HG03175 (cell line): ENCODE data around the gene PCDH15.
"Not testable (repeated sequence)": the region's sequence is repeated elsewhere in the genome, so short reads cannot be mapped to it uniquely, and the experiment has no call there.

Source experiments
- ATAC-seq: cut with Tn5 transposase; IDR thresholded peaks from one replicate; pipeline ENCODE4 v1.9.1; 2021; ENCODE audit warnings: mild to moderate bottlenecking, moderate library complexity; ENCODE audit not compliant: unreplicated experiment

PCDH15 gene

DNA sequence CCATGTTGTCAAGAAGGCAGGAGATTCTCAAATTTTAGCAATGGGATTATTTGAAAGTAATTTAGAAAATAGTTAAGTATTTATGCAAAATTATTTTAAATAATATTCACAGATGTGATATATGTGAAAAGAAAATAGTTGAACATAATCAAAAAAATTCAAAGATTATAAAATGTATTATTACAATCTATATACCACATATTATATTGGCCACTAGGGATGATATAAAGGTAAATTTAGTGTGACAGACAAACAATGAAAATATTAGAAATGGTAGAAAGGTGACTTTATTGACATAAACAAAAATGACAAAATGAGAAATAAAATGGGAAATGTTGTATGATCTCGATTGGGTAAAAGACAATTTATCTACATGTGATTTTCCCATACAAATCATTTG, 385.5 kb downstream of the PCDH15 start:
- no peak for ATAC-seq

DNA sequence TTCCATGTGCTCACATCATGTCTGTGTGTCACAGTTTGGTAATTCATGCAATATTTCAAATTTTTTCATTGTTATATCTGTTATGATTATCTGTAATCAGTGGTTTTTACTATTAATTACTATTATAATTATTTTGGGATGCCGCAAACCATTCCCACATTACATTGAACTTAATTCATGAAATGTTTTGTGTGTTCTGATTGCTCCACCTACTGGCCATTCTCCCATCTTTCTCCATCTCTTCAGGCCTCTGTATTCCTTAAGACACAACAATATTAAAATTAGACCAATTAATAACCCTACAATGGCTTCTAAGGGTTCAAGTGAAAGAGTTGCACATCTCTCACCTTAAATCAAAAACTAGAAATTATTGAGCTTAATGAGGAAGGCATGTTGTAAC, 398.5 kb downstream of the PCDH15 start:
- no peak for ATAC-seq

DNA sequence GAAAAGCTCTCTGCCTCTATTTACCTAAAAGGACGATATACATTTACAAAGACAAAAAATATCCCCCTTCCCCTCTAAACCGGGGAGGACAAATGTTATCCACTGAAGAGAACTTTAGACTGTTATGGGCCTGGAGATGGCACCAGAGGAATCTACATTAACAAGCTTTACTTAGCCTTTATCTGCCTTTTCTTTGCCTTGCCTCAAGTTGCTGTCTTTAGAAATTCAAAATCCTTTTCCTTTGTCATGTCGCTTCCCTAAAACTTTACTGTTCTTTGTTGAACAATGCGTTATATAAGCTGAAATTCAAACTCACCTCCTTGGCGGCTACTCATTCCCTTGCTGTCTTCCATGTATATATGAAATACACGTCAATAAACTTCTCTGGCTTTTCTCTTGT, 405.0 kb downstream of the PCDH15 start:
- no peak for ATAC-seq

DNA sequence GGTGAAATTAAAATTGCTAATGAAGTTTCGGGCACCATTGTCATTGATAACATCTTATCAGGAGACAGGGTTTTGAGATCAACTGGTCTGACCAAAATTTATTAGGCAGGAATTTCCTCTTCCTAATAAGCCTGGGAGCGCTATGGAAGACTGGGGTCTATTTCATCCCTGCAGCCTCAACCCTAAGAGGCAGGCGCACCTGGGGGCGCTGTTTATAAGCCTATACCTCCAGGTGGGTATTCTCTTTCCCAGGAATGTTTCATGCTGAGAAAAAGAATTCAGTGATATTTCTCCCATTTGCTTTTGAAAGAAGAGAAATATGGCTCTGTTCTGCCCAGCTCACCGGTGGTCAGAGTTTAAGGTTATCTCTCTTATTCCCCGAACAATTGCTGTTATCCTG, 406.4 kb downstream of the PCDH15 start:
- not testable (repeated sequence) for ATAC-seq

DNA sequence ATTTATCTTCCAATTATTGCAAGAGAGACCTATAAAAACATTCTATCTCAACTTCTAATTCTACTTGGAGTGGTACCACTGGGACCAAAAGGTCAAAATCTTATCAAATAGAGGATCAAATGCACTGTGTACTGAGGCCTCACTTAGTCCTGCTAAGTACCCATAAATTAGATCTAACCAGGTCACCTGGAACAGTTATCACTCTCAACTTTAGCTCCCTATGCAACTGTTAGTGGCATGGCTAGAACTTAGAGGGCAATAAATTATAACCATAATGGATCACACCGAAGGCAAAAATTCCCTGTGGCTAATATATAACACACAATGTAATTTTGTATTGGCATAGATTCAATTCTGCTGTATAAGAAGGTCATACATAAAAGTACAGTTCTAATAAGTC, 428.9 kb downstream of the PCDH15 start:
- ATAC-seq, result no peak

DNA sequence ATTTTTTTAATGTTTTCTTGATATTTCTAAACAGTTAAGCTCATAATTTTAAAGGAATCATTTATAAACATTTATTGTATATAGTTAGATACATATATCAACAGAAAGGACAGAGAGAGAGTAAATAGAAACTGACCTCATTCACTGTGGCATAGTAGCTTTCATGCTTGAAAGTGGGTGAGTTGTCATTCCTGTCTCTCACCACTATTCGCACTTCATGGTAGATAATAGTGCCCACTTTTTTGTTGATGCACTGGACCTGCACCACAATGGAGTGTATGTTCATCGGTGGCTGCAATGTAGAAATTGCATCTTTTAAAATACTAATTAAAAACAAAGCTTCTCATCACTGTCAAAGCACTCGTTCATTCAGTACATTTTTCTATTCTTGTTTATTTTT, 432.0 kb downstream of the PCDH15 start:
- no peak for ATAC-seq

DNA sequence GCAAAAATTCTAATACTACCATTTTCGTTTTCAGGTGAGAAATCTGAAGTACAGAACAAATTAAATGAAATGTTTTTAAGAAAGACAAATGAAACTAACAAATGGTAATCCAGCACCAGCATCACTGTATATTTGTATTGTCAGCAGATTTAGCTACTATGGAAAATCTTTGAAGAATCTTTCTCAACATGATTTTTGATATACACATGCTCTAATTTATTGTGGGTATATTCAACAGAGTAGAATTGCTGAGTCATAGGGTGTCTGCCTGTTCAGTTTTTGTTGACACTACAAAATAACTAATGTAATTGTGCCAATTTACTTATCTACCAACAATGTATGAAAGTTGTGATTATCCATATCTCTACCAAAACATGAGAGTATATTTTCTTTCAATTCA, 437.6 kb downstream of the PCDH15 start:
- ATAC-seq, result no peak

DNA sequence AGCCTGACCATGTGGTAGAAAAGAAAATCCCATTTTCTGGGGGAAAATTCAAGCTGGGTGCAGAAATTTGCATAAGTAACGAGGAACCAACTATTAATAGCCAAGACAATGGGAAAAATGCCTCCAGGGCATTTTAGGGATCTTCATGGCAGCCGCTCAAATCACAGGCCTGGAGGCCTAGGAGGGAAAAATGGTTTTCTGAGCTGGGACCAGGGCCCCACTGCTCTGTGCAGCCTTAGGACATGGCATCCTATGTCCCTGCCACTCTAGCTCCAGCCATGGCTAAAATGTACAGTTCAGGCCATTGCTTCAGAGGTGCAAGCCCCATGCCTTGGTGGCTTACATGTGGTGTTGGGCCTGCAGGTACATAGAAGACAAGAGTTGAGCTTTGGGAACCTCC, 459.0 kb downstream of the PCDH15 start:
- ATAC-seq, result no peak

DNA sequence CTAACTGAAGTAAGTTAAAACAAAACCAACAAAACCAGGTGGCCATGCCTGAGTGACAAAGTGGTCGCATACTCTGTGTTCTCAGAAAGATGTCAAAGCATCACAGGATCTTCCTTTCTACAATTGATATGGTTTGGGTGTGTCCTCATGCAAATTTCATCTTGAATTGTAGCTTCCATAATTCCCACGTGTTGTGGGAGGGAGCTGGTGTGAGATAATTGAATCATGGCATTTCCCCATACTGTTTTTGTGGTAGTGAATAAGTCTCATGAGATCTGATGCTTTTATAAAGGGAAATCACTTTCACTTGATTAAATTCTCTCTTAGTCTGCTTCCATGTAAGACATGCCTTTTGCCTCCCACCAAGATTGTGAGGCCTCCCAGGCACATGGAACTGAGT, 465.7 kb downstream of the PCDH15 start:
- no peak for ATAC-seq

DNA sequence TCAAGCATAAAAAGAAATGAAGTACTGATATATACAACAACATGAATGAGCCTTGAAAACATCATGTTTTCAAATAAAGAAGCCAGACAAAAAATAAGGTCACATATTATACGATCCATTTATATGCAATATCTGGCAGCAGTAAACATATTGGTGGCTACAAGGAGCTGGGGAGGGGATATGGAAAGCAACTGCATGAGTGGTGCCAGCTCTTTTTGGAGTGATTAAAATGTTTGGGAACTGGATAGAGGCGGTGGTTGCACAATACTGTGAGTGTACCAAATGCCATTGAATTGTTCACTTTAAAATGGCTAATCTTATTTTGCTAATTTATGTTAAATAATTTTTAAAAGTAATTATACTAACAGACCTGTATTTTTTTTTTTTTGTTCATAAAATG, 481.7 kb downstream of the PCDH15 start:
- no peak for ATAC-seq

DNA sequence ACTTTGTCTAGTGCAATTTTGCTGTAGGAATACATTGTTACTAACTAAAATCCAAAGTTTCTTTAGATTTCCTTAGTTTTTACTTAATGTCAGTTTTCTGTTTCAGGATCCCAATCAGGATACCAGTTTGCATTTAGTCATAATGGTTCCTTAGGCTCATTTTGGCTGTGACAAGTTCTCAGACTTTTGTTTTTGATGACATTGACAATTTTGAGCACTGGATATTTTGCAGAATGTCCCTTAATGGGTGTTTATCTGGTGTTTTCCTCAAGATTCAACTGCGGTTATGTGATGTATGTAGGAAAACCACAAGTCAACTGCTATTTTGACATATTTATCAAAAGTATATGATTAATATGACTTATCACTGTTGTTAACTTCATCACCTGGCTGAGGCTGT, 482.6 kb downstream of the PCDH15 start:
- no peak for ATAC-seq

DNA sequence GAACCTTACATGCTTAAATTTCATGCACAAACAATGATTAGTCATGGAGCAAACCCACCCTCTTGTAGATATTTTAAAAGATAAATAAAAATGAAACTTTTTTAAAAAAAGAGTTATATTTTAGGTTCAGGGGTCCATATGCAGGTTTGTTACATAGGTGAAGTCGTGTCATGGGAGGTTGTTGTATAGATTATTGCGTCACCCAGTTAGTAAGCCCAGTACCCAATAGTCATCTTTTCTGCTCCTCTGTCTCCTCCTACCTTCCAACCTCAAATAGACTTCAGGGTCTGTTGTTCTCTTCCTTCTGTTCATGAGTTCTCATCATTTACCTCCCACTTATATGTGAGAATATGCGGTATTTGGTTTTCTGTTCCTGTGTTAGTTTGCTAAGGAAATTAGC, 486.6 kb downstream of the PCDH15 start:
- no peak for ATAC-seq

DNA sequence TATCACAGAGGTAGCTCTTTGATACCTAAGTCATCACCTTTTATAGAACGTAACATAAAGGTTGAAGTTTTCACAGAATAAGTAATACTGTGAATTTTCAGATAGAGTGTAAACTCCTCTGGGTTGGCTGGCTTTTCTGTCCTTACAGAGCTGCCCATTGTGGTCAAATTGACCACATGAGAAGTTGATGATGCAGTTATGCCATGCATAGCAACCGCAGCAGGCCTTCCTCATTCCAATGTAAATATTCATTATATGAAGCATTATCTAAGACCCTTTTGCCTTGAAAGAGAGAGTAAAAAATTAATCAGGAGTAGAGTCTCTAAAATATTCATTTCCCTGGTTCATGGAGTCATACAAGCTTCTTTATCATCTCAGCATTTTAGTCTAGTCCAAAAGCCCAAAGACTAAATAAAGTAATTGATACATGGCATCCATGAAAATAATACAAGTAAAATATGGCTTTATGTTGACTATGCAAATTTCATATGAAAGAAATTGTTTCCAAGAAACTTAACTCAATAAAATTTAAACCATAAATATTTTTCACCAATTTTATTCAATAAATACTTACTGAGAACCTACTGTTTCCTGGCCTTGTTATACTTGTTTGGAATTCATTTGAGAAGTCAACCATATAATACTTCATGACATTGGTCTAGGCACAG, 516.4 kb downstream of the PCDH15 start:
- ATAC-seq, result no peak

DNA sequence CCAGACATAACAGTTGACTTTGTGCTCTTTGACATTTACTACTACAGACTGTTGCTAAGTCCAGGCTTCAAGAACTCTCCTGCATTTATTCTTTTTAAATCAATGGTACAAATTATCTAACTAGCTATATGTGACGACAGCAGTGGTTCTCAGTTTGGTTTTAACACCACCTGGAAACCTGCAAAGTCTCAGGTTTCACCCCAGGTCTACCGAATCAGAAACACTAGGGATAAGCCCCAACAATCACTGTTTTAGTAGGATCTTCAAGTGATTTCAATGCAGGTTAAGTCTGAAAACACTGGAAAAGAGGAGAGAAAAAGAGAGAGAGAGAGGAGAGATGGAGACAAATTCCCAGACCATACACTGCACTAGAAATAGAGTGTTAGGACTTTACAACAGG, 519.0 kb downstream of the PCDH15 start:
- ATAC-seq, result no peak

DNA sequence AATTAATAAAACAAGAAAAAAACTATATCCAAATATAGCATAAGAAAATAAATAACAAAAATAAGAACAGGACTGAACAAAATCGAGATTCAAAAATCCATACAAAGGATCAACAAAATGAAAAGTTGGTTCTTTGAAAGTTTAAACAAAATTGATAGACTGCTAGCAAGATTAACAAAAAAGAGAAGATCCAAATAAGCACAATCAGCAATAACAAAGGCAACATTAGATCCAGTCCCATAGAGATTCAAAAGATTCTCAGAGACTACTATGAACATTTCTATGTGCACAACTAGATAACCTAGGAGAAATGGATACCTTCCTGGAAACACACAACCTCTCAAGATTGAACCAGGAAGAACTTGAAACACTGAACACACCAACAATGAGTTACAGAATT, 534.6 kb downstream of the PCDH15 start:
- no peak for ATAC-seq

DNA sequence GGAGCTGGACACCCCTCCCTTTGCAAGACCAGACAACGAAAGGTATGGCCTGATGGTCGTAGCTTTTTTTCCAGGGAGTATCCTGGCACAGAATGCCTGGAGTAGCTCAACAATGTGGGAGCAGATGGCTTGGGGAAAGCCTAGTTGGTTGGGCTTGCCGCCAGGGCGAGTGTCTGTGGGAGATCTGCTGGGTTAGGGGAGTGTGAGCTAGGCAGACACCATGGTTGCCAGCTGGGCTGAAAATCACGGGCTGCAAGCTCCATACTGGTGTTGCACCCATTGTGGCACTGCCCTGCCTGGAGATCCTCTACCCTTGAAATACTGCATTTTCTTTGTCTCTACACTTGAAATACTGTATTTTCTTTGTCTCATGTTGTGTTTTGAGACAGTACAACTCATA, 538.3 kb downstream of the PCDH15 start:
- ATAC-seq, result no peak

DNA sequence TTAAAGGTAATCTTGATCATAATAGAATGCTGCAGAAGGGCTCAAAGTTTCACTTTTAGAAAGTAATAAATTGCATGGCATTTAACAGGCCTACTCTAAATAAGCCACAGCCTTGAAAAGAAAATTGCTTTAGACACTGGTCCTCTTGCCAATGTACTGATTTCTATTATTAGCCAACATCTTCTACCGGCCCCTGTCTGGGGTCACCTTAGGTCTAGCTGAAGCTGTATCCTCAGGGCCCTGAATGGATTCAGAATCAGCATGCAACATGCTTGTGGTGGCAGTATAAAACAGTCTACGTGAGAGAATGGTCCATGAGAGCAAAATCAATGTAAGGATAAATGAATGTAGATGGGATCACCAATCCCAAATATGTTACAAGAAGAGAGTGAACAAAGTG, 541.9 kb downstream of the PCDH15 start:
- ATAC-seq, result no peak

DNA sequence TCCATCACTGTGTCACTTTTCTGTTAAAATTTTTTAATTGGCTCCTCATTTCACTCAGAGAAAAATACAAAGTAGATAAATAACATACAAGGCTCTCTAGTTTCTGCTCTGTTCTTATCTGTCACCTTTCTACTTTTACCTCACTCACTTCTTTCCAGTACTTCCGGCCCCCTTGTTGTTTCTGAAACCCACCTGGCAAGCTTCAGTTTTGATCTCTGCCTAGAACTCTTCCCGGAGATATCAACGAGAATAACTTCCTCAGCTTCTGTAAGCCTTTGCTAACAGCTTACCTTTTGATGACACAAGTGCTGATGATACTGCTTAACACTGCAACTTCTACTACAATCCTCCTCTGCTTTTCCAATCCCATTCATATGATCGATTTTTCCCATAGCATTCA, 566.2 kb downstream of the PCDH15 start:
- ATAC-seq, result no peak

DNA sequence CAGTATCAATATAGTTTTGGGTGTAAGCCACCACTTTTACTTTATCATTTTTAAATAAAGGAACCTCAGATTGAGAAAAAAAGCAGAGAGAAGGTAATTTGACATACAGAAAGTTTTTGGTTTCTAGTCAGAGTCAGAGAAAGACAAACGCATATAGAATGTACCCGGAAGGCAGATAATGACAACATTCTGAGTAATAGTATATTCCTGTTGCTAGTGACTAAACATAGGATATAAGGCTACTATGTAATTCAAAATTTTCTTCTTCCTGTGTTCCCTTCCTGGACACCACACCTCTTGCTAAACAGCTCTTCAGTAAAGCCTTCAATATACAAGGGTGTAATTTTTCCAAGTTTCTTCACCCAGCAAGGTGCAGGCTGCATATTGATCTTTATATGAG, 597.6 kb downstream of the PCDH15 start:
- ATAC-seq, result no peak

DNA sequence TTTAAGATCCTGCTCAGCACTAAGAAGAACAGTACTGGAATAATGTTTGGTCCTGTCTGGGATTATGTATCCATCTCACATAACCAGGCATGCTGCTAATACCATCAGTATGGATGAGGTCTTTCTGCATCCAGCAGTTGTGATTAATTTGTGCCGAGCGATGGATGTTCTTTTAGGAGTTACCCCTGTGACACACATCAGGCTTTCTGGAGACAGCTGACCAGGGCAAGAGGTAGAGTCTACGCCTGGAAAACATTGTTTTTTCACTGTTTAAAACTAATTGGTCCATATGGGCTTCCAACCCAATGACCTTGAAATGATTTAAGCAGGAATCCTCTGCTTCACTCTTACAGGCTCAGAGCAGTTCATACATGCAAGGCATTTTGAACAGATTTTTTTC, 603.0 kb downstream of the PCDH15 start:
- ATAC-seq, result no peak

DNA sequence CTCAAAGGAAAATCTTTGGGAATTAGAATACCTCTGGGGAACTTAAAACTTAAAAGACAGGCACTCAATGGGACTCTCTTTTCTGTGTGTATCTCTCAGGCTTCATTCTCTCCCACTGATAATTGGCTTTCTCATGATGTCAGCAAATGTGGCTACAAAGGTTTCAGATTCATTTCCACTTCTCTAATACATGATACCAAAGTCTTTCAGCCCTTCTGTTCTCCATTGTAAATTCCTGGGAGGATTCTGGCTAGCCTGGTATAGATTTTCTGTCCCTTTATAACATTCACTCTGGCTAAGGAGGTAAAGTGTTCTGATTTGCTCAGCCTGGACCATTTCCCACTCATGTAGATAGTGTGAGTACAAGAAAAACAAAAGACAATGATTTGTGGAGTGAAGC, 606.2 kb downstream of the PCDH15 start:
- ATAC-seq, result no peak

DNA sequence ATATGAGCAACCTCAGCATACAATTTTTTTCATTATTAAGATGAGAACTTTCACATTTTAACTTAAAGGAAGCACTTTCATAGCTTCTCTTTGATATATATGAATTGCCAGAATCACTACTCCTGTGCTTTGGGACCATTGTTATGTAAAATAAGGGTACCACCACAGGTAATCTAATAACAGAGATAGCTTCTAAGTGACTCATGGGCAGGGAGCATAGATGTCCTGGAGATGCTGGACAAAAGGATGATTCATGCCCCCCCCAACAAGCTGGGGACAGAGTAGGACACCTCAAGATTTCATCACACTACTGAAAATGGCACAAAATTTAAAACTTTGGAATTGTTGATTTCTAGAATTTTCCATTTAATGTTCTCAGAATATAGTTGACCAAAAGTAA, 641.1 kb downstream of the PCDH15 start:
- ATAC-seq, result no peak

DNA sequence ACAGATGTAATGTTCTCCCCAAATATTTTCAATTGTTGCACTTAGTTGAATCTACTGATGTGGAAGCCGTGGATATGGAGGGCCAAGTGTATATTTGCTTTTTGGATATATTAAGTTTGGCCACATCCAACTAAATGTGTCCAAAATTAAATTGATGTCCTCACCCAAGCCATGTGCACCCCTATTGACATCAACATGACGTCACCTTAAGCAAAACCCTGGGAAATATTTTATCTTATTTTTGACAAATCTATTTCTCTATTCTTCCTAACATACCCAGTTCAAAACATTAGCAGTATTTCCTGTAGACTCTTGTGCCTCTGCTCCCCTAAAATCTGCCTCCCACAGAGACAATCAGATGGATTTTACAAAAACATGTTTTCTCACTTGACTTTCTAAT, 652.5 kb downstream of the PCDH15 start:
- no peak for ATAC-seq
